Measurements from ENCODE around the gene AKAP3. TPM values are rescaled to one million over a fixed set of nuclear protein-coding genes. Genes with fewer than 3 reads are reported as not detected.
A peak's percentile ranks its signal among the peaks of the same experiment; 100 is the strongest.

Gene AKAP3
- total RNA-seq, 2 donors from 2014 or later = 1.8 to 13.9 TPM

DNA sequence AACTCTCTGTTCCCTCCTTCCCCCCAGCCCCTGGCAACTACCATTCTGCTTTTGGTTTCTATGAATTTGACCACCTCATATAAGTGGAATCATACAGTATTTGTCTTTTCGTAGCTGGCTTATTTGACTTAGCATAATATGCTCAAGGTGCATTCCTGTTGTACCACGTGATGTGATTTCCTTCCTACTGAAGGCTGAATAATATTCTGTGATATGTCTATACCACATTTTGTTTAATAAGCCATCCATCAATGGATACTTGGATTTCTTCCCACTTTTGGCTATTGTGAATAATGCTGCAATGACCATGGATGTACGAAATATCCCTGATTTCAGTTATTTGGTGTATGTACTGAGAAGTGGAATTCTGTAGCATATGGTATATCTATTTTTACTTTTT, 16.4 kb upstream of the AKAP3 start:
- Histone ChIP-seq H3K27ac (no peak overlapping the region), H3K36me3 (peaks cover 12 to 17% of the 10 kb centered on the region in 2 donors), H3K4me1 (replicated peaks) (no peaks in the 10 kb centered on the region), H3K9me3 (no peaks in the 10 kb centered on the region), H3K27me3 (replicated peaks; ENCODE audit: insufficient read depth) (no peaks in the 10 kb centered on the region), H3K4me3 (no peak overlapping the region)
- TF ChIP-seq, protein P1, sequence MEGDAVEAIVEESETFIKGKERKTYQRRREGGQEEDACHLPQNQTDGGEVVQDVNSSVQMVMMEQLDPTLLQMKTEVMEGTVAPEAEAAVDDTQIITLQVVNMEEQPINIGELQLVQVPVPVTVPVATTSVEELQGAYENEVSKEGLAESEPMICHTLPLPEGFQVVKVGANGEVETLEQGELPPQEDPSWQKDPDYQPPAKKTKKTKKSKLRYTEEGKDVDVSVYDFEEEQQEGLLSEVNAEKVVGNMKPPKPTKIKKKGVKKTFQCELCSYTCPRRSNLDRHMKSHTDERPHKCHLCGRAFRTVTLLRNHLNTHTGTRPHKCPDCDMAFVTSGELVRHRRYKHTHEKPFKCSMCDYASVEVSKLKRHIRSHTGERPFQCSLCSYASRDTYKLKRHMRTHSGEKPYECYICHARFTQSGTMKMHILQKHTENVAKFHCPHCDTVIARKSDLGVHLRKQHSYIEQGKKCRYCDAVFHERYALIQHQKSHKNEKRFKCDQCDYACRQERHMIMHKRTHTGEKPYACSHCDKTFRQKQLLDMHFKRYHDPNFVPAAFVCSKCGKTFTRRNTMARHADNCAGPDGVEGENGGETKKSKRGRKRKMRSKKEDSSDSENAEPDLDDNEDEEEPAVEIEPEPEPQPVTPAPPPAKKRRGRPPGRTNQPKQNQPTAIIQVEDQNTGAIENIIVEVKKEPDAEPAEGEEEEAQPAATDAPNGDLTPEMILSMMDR (IDR thresholded peaks at IDR 0.05) = no peak
- TF ChIP-seq POLR2A (IDR thresholded peaks at IDR 0.05) (no peak), POLR2AphosphoS5 (IDR thresholded peaks at IDR 0.05) (no peak)
- 93% methylated on average over 3 of the region's 3 CpGs for WGBS
- intact Hi-C loops (cut with DNase I) = no loop called here
- DNase-seq (ENCODE audit: low spot score) = no peak

DNA sequence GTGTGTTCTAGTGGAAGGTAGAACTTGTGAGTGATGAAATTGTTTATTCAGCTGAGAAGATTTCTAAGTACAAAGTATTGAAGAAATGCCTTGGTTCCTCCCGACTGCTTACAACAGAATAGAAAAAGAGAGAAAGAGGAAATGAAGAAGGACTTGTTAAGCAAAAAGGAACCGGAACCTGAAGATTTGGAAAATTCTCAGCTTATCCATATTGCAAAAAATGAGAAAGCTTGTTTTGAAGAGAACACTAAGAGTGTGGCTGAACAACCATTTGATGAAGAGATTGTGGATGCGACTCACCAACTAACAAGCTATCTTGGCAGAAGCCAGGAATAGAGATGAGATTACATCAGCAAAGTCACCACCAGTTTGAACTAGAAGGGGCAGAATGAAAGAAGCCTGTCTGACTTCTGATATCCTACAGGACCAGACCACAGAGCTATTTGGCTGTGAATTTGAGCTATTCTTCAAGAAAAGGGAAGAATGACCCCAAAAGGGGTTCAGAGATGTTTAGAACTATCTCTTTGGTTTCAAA, 15.2 kb upstream of the AKAP3 start:
- H3K27ac ChIP-seq = no peak overlapping the region
- peaks cover 7 to 23% of the 10 kb centered on the region in 2 donors for H3K36me3 ChIP-seq
- intact Hi-C loops (cut with DNase I) = no loop called here
- H3K27me3 ChIP-seq (replicated peaks; ENCODE audit: insufficient read depth) = no peaks in the 10 kb centered on the region
- DNase-seq (ENCODE audit: low spot score) = no peak
- no peak overlapping the region for H3K4me3 ChIP-seq
- H3K4me1 ChIP-seq (replicated peaks) = no peaks in the 10 kb centered on the region
- 60% methylated on average over 3 of the region's 3 CpGs for WGBS
- TF ChIP-seq, protein P1 (IDR thresholded peaks at IDR 0.05) = no peak
- TF ChIP-seq POLR2AphosphoS5 (IDR thresholded peaks at IDR 0.05) (no peak), POLR2A (IDR thresholded peaks at IDR 0.05) (no peak)
- H3K9me3 ChIP-seq = no peaks in the 10 kb centered on the region

DNA sequence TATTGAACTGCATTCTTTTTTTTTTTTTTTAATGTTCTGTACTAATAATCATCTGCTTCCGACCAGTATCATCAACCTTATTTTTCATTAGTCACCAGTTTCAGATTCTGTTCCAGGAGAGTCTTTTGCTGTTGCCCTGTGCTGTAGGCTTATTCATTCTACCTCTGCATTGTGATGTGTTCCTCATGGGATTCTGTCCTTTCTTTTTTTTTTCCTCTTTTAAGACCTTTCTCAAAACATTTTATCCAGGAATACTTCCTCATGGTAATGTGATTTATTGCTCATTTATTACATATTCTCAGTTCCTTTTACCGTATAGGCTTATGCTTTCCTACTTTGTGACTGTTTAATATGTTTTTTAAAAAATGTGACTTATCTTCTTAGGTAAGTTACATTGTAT, 4.8 kb upstream of the AKAP3 start:
- TF ChIP-seq POLR2AphosphoS5 (IDR thresholded peaks at IDR 0.05) = no peak
- no peak for TF ChIP-seq POLR2A (IDR thresholded peaks at IDR 0.05)
- TF ChIP-seq, protein P1 (IDR thresholded peaks at IDR 0.05) = no peak
- DNase-seq (ENCODE audit: low spot score) = no peak
- Histone ChIP-seq H3K4me3 (no peak overlapping the region), H3K4me1 (replicated peaks) (no peaks in the 10 kb centered on the region), H3K27ac (no peak overlapping the region), H3K36me3 (peaks cover 0 to 10% of the 10 kb centered on the region in 2 donors), H3K9me3 (no peaks in the 10 kb centered on the region), H3K27me3 (replicated peaks; ENCODE audit: insufficient read depth) (no peaks in the 10 kb centered on the region)
- WGBS = 75% methylated on average over 2 of the region's 2 CpGs
- intact Hi-C loops (cut with DNase I) = no loop called here

DNA sequence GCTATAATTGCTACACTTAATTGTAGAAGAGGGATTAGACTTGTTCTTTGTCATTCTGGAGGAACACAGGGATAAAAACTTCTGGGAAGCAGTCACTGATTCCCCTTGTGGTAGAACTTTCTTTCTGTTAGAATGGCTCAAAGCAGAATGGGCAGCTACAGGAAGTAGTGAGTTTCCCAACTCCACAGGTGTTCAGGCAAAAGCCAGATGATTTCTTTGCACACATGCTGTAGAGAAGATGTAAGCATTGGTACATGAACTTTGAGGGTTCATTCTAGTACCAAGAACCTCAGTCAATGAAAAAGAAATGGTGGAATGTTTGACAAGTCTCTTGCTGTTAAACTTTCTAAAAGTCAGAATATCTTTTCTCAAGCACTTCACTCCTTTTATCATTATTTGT, 4.4 kb upstream of the AKAP3 start:
- intact Hi-C loops (cut with DNase I) = no loop called here
- TF ChIP-seq, protein P1 (IDR thresholded peaks at IDR 0.05) = no peak
- TF ChIP-seq POLR2AphosphoS5 (IDR thresholded peaks at IDR 0.05) = no peak
- no peak for TF ChIP-seq POLR2A (IDR thresholded peaks at IDR 0.05)
- peaks cover 0 to 6% of the 10 kb centered on the region in 2 donors for H3K36me3 ChIP-seq
- no peak overlapping the region for H3K27ac ChIP-seq
- H3K9me3 ChIP-seq = no peaks in the 10 kb centered on the region
- H3K27me3 ChIP-seq (replicated peaks; ENCODE audit: insufficient read depth) = no peaks in the 10 kb centered on the region
- no peak overlapping the region for H3K4me3 ChIP-seq
- no peaks in the 10 kb centered on the region for H3K4me1 ChIP-seq (replicated peaks)
- DNase-seq (ENCODE audit: low spot score) = no peak

DNA sequence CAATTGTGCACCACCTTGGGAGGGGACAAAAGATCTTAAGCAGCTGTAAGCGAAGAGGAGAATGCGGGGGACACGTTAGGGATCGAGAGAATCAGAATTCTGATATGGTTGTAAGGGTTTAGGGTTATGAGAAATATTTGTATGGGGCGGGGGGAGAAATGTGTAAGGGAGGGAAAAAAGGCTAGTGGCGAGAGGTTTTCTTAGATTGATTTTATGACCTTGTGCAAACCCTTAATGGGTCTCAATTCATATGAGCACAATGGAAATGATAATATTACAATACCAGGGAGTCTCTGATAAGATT, 459 bp upstream of the AKAP3 start:
- intact Hi-C loops (cut with DNase I) = loop anchor here (5.0 to 10.0 kb wide), 2 partner anchors 37 to 115 kb away; partner anchors contain the start of gene RAD51AP1
- H3K36me3 ChIP-seq = no peaks in the 10 kb centered on the region
- peak overlapping the region; percentile 73 to 78 for H3K4me3 ChIP-seq
- no peaks in the 10 kb centered on the region for H3K27me3 ChIP-seq (replicated peaks; ENCODE audit: insufficient read depth)
- H3K4me1 ChIP-seq (replicated peaks) = no peaks in the 10 kb centered on the region
- H3K9me3 ChIP-seq = no peaks in the 10 kb centered on the region
- no peak for DNase-seq (ENCODE audit: low spot score)
- H3K27ac ChIP-seq = peak overlapping the region; percentile 84 to 89
- TF ChIP-seq POLR2A (IDR thresholded peaks at IDR 0.05) = no peak
- TF ChIP-seq POLR2AphosphoS5 (IDR thresholded peaks at IDR 0.05) = no peak
- TF ChIP-seq, protein P1 (IDR thresholded peaks at IDR 0.05) = no peak
- under 1% methylated on average over 6 of the region's 6 CpGs for WGBS

Data from prostate gland (tissue), 2 donors.